Measurements from ENCODE around the gene HDGFL2.

The HDGFL2 gene

DNA sequence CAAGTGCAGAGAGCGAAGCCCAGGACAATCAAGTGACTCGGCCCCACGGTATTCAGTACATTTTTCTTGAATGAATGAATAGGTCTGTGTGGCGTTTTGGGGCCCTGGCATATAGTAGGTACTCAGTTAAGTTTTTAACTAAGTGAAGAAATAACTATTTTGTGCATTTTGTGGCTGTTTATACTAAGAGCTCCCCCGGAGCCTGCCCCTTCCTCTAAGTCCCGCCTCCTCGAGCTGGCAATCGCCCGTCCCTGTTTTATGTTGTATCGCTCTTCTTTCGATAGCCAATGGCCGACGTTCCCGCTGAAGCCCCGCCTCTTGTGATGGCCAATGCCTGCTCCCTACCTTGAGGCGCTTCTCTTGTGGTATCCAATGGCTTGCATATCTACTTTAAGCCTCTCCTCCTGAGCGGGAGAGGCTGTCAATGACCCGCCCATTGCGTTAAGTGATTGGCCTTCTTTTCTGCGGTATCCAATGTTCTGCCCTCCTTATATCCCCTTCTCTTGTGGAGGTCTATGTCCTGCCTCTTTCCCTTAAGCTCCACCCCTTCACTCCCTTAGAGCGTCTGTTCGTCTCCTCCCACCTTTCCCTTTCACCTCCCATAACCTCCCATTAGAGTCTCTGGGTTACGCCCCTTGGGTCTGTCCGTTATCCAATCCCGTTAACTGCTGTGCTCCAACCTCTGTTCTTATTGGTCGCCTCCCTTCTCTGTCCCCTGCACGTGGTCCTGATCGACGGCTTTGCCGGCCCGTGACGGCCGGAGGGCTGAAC is 509 bp upstream of the HDGFL2 start:
- FAIRE-seq = peak; percentile 100

GRCh38 chr19:4473011-4473762 is 1.1 kb downstream of the HDGFL2 start:
- FAIRE-seq = no peak

DNA sequence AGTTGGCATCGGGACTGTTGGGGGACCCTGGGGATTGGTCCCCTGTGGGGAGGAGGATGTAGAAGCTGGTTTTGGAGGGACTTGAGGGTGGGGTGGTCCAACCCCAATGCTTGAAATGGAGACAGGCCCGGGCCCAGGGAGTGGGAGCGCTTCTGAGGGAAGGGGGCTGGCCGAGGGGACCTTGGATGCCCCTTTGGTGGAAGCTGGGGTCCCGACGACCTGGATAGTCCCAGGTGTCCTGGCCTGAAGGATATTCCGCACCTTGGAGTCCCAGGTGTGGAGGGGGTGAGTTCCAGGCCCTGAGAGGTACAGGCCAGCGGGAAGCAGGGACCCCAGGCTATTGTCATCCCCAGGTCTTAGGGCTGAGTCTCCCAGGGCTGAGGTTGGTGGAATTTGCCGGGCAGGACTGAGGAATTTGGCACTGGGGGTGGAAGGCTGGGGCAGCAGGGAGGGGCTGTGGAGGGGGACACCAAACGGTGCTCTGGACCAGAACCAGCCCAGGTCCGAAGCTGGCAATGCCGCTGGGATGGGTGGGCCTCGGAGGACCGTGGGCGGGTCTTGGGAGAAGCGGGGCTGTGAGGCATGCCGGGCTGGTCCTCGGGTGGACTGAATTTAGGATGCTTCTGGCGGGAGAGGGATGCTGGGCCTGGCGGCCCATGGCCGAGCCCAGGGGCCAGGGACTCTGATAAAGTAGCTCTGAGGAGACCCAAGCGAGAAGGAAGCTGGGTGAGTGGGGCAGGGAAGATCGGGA is 1.8 kb downstream of the HDGFL2 start:
- FAIRE-seq = no peak

- FAIRE-seq = no peak
Measured at GRCh38 chr19:4474514-4475022, 2.5 kb downstream of the HDGFL2 start.

- FAIRE-seq = no peak
Measured at GRCh38 chr19:4477034-4477801, 5.1 kb downstream of the HDGFL2 start.

DNA sequence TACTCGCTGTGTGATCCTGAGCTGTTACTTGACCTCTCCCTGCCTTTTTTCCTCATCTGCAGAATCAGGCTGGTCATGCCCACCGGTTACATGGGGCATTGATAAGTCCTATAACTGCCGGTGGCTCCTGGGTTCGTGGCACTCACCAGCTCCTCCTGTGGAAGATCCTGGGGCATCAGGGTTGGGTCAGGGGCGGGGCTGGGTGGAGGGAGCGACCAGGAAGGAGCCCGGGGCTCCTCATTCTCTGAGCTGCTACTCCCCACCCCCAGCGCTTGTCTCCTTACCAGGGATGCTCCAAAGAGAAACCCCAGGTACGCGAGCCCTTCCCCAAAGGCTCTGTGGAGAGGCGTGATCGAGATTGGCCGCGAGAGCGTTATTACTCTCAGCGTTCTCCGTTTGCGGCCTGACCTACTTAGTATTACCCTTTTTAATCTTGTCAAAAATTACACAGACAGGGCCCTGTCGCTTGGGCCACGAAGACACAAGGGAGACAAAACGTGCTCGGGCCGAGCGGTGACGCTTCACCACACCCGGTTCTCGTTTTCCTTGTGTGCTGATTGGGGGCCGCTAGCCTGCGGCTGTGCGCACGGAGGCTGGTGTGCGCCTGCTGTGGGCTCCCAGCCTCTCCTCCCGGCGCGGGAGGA is 10.7 kb downstream of the HDGFL2 start:
- no peak for FAIRE-seq

DNA sequence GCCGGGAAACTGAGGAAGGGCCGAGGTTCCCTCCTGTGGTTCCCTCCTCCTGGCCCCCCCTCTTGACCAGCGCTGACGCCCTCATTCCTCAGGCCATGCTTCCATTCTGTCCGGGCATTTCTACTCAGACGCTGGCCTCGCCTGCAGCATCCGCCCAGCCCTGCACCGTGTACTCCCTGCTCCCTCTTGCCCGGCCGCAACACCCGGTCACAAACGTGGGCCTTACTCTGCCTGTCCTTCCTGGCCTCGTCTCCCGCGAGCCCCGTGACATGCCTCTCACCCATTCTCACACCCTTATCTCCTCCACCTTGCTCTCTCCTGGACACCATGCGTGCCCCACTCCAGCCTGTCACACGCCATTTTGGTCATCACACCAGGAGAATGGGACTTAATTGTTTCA is 11.3 kb downstream of the HDGFL2 start:
- no peak for FAIRE-seq

GRCh38 chr19:4487572-4487971 is 15.5 kb downstream of the HDGFL2 start:
- no peak for FAIRE-seq

DNA sequence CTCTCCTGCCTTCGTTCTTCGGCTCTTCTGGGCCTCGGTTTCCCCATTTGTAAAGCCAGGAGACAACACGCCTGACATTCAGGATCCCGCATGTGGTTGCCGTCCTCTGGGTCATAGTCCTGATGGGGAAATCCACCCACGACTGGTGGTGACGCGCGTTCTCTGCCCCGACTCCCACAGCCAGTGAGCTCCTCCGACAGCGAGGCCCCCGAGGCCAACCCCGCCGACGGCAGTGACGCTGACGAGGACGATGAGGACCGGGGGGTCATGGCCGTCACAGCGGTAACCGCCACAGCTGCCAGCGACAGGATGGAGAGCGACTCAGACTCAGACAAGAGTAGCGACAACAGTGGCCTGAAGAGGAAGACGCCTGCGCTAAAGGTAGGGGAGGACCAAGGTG is 16.4 kb downstream of the HDGFL2 start:
- no peak for FAIRE-seq

DNA sequence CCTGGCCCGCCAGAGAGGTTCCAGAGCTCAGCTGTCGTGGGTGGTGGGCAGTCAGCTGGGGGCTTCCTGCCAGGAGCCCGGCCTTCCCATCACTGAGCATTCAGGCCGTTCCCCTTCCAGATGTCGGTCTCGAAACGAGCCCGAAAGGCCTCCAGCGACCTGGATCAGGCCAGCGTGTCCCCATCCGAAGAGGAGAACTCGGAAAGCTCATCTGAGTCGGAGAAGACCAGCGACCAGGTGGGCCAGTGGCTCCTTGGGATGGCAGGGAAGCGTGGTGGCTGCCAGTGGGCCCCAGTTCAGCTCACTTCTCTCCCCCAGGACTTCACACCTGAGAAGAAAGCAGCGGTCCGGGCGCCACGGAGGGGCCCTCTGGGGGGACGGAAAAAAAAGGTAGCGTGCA is 19.3 kb downstream of the HDGFL2 start:
- no peak for FAIRE-seq

GRCh38 chr19:4492337-4493103 is 20.4 kb downstream of the HDGFL2 start:
- no peak for FAIRE-seq

DNA sequence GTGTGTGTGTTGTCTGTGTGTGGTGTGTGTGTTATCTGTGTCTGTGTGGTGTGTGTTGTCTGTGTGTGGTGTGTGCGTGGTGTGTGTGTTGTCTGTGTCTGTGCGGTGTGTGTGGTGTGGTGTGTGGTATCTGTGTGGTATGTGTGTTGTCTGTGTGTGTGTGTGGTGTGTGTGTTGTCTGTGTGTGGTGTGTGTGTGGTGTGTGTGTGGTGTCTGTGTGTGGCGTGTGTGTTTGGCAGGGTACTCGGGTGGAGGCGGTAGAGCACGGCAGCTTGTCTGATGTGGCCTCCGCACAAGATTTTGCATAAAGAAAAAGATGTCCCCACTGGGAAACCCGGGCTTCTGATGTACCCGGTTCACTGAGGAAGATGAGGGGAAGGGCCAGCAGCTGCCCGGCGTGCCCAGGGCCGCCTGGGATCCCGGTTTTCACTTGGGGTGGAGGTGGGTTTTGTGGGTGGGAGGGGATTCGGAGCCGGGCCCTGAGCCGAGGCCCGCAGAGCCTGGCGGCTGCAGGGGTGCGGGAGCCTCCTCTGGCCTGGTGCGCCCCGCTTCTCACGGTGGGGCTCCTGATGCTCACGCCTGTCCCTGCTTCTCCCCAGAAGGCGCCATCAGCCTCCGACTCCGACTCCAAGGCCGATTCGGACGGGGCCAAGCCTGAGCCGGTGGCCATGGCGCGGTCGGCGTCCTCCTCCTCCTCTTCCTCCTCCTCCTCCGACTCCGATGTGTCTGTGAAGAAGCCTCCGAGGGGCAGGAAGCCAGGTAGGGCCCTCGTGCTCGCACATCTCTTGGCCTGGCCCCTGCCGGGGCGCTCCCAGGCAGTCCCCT is 21.2 kb downstream of the HDGFL2 start:
- no peak for FAIRE-seq

DNA sequence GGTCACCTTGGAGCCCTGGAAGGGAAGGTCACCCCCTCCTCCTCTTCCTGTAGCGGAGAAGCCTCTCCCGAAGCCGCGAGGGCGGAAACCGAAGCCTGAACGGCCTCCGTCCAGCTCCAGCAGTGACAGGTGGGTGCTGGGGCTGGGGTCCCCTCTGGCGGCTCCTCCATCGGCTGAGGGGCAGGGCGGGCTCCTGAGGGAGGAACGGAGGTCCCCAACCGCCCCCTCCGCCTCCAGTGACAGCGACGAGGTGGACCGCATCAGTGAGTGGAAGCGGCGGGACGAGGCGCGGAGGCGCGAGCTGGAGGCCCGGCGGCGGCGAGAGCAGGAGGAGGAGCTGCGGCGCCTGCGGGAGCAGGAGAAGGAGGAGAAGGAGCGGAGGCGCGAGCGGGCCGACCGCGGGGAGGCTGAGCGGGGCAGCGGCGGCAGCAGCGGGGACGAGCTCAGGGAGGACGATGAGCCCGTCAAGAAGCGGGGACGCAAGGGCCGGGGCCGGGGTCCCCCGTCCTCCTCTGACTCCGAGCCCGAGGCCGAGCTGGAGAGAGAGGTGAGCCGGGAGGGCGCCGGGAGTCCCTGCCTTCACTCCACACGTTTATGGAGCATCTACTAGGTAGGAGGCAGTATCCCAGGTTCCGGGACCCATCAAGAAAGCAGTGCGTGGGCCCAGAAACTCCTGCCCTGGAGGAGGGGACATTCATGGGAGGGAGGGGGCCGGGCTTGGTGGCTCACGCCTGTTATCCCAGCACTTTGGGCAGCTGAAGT is 22.0 kb downstream of the HDGFL2 start:
- no peak for FAIRE-seq

DNA sequence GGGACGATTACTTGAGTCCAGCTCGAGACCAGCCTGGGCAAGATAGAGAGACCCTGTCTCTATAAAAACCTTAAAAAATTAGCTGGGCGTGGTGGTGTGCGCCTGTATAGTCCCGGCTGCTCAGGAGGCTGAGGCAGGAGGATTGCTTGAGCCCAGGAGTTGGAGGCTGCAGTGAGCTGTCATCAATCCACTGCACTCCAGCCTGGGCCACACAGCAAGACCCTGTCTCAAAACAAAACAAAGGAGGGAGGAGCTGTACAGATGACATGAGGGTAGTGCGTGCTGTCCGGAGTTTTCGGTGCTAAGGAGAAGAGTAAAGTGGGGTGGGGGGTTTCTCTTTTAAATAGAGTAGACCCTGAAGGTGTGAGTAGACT is 22.6 kb downstream of the HDGFL2 start:
- no peak for FAIRE-seq

DNA sequence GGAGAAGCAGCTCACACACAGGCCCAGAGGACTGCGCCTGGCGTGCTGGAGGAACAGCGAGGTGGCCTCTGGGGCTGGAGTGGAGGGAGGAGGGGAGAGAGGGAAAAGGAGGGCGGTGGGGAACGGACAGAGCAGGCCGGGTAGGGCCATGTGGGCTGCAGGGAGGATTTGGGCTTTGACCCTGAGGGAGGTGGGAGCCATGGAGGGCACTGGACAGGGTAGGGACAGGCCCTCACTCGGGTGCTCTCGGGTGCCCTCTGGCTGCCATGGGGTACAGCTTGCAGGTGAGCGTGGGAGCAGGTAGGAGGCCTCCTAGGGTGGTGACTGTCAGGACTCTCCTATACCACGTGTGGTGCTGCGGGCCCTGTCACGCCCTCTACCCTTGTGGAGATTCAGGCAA is 23.4 kb downstream of the HDGFL2 start:
- no peak for FAIRE-seq

DNA sequence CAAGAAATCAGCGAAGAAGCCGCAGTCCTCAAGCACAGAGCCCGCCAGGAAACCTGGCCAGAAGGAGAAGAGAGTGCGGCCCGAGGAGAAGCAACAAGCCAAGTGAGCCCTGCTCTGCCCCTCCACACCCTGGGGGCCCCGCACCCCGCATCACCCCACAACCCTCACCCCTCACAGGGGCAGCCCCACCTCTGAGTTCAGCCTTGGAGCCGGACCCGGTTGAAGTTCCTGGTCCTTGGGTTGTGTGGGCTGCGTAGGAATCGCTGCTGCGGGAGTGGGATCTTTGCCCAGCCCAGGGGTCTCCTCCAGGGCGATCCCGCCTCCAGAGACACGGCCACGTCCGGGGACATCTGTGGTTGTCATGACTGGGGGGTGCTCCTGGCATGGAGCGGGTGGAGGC is 24.2 kb downstream of the HDGFL2 start:
- no peak for FAIRE-seq

DNA sequence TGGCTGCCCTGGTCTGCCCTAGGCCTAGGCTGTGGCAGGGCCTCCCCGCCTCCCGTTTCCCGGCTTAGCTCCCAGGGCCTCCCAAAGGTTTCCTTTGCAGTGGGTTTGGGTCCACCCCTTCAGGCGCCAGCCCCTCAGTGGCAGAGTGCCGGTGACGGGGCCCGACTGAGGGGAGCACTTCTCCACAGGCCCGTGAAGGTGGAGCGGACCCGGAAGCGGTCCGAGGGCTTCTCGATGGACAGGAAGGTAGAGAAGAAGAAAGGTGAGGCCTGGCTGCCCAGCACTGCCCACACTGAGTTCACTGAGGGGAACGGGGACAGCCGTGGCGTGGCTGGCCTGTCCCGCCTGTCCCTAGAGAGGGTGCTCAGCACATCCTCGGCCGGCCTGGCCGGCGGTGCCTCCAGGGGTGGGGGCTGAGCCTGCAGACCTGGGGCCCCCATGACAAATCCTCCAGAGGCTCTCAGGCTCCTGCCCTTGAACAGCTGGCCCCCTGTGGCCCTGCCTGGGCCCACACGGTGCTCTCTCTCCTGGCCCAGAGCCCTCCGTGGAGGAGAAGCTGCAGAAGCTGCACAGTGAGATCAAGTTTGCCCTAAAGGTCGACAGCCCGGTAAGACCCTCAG is 25.8 kb downstream of the HDGFL2 start:
- FAIRE-seq = no peak

DNA sequence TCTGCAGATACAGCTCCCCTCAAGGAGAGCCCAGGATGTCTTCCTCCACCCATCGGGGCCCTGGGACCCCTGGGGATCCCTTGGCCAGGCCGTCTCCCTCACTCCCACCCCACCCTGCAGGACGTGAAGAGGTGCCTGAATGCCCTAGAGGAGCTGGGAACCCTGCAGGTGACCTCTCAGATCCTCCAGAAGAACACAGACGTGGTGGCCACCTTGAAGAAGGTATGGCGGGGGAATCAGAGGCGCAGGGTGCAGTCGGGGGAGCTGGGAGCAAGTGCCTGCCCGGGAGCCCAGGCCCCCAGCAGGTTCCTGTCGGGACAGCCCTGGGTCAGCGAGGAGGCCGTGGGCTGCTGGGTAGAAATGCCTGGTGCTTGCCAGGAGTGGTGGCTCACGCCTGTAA is 26.6 kb downstream of the HDGFL2 start:
- FAIRE-seq = no peak

DNA sequence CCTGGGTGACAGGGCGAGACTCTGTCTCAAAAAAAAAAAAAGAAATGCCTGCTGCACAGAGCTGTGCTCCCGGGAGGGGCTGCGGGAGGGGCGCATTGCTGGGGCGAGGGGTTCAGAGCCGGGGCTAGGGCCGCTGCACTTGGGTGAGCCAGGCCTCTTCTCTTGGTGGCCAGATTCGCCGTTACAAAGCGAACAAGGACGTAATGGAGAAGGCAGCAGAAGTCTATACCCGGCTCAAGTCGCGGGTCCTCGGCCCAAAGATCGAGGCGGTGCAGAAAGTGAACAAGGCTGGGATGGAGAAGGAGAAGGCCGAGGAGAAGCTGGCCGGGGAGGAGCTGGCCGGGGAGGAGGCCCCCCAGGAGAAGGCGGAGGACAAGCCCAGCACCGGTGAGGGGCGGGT is 27.2 kb downstream of the HDGFL2 start:
- no peak for FAIRE-seq
